Measurements from ENCODE around the gene ABHD12B. TPM values are rescaled to one million over a fixed set of nuclear protein-coding genes. Genes with fewer than 3 reads are reported as not detected.

The ABHD12B gene
- total and polyA plus RNA-seq, 2 experiments from 2014 or later: 9.0 to 52.8 TPM

GRCh38 chr14:50932592-50933495 is 61.0 kb downstream of the ABHD12B start:
- Histone ChIP-seq H3K36me3 (ENCODE audit: insufficient read depth) (peaks cover 41% of the 10 kb centered on the region), H3K4me2 (no peak overlapping the region), H3K4me3 (no peak overlapping the region), H4K20me1 (replicated peaks; ENCODE audit: insufficient read depth) (peaks cover 5% of the 10 kb centered on the region), H3K27me3 (ENCODE audit: insufficient read depth) (no peaks in the 10 kb centered on the region), H3K9me2 (ENCODE audit: insufficient read depth) (no peaks in the 10 kb centered on the region), H2AFZ (no peak overlapping the region), H3F3A (replicated peaks; ENCODE audit: low read depth) (no peaks in the 10 kb centered on the region), H3K27ac (ENCODE audit: low read depth) (no peak overlapping the region), H3K79me2 (replicated peaks; ENCODE audit: insufficient read depth) (no peaks in the 10 kb centered on the region), H3K4me1 (ENCODE audit: insufficient read depth) (no peaks in the 10 kb centered on the region)
- Mint-ChIP-seq H3K27me3 (ENCODE audit: insufficient read depth, low read depth, poor library complexity) (no peaks in the 10 kb centered on the region), H3K36me3 (ENCODE audit: low read depth) (peaks cover 11% of the 10 kb centered on the region), H3K4me3 (no peak overlapping the region), H3K27ac (no peak overlapping the region), H3K9me3 (no peaks in the 10 kb centered on the region), H3K4me1 (peaks cover 4% of the 10 kb centered on the region; the same call in 2 of the 3 replicates)
- no peak for TF ChIP-seq ZNF114 (CRISPR knock-in tag; IDR thresholded peaks at IDR 0.05)
- no peak for TF ChIP-seq ETS1 (IDR thresholded peaks at IDR 0.05)
- TF ChIP-seq STAT1 (IDR thresholded peaks at IDR 0.05; ENCODE audit: unreplicated experiment): no peak
- no peak for TF ChIP-seq CREB1 (CRISPR knock-in tag; IDR thresholded peaks at IDR 0.05; ENCODE audit: low read depth)
- TF ChIP-seq ZNF462 (CRISPR knock-in tag; IDR thresholded peaks at IDR 0.05): no peak
- no peak for TF ChIP-seq POLR2AphosphoS5 (IDR thresholded peaks at IDR 0.05; ENCODE audit: low read depth)
- no peak for TF ChIP-seq REST (IDR thresholded peaks at IDR 0.05; ENCODE audit: unreplicated experiment)
- no peak for TF ChIP-seq ZNF331 (CRISPR knock-in tag; IDR thresholded peaks at IDR 0.05; ENCODE audit: low read depth)
- no peak for TF ChIP-seq JUNB (IDR thresholded peaks at IDR 0.05; ENCODE audit: unreplicated experiment)
- TF ChIP-seq EZH2 (IDR thresholded peaks at IDR 0.05; ENCODE audit: low read depth, unreplicated experiment): no peak
- no peak for TF ChIP-seq NANOG (IDR thresholded peaks at IDR 0.05; ENCODE audit: borderline replicate concordance)
- no peak for TF ChIP-seq CTCF (conservative IDR thresholded peaks at IDR 0.05; ENCODE audit: low read depth in 2 of 2)
- TF ChIP-seq EZH2phosphoT487 (IDR thresholded peaks at IDR 0.05; ENCODE audit: unreplicated experiment): no peak
- ATAC-seq (no peak), DNase-seq (ENCODE audit: low spot score) (no peak)

Measured in GM23338 (cell line).